ENCODE measurements around the gene KLHDC1. TPM values are rescaled to one million over a fixed set of nuclear protein-coding genes. Genes with fewer than 3 reads are reported as not detected.
"Not testable (repeated sequence)": the region's sequence is repeated elsewhere in the genome, so short reads cannot be mapped to it uniquely, and the experiment has no call there.

The KLHDC1 gene
- total RNA-seq, 2 experiments from 2014 or later = 0.25 TPM; not detected in 1

DNA sequence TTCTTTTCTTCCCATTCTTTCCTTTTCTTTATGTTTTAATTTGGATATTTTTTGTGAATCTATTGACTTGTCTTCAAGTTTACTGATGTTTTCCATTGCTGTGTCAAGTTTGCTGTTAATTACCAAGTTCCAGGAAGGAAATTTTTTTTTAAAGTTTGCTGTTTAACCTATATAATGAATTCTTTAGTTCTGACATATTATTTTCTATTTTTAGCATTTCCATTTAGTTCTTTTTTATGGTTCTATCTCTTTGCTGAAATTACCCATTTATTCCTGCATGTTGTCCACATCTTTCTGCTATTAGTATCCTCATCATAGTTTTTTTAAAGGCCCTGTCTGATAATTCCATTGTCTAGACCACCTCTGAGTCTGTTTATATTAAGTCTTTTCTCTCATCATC, 27.8 kb downstream of the KLHDC1 start:
- no peak for TF ChIP-seq EZH2phosphoT487 (IDR thresholded peaks at IDR 0.05; ENCODE audit: borderline replicate concordance, low read depth, low read length)
- TF ChIP-seq CTCF (conservative IDR thresholded peaks at IDR 0.05; ENCODE audit: low read length) = no peak
- H2AFZ ChIP-seq (ENCODE audit: low read length) = no peak overlapping the region
- H4K20me1 ChIP-seq (ENCODE audit: insufficient read depth, low read length) = no peaks in the 10 kb centered on the region
- DNase-seq (ENCODE audit: low spot score) = no peak
- BruUV-seq (replicated peaks) = no TSS peak
- H3K4me2 ChIP-seq (ENCODE audit: low read length) = no peak overlapping the region
- H3K4me1 ChIP-seq (ENCODE audit: insufficient read depth, low read length, poor library complexity, severe bottlenecking) = no peaks in the 10 kb centered on the region
- H3K4me3 ChIP-seq (ENCODE audit: low read depth, low read length, poor library complexity, severe bottlenecking) = no peak overlapping the region
- H3K9me2 ChIP-seq (ENCODE audit: insufficient read depth, low read length) = no peaks in the 10 kb centered on the region
- no peaks in the 10 kb centered on the region for H3K36me3 ChIP-seq (ENCODE audit: insufficient read depth, low read length)
- CTCF ChIA-PET (ENCODE audit: unreplicated experiment) = no interaction called here
- H3K27ac ChIP-seq (ENCODE audit: low read depth, low read length, poor library complexity, severe bottlenecking) = no peak overlapping the region
- intact Hi-C loops (cut with micrococcal nuclease; ENCODE audit: unreplicated experiment) = no loop called here
- POLR2A ChIA-PET = no interaction called here
- H3K9me3 ChIP-seq (ENCODE audit: low read length) = no peaks in the 10 kb centered on the region; the same call in 1 of the 2 replicates
- no peaks in the 10 kb centered on the region for H3K79me2 ChIP-seq (ENCODE audit: insufficient read depth, low read depth, low read length)

- H3K9me3 ChIP-seq (ENCODE audit: low read length); H3K36me3 ChIP-seq (ENCODE audit: insufficient read depth, low read length); H3K4me1 ChIP-seq (ENCODE audit: insufficient read depth, low read length, poor library complexity, severe bottlenecking); H3K79me2 ChIP-seq (ENCODE audit: insufficient read depth, low read depth, low read length); H2AFZ ChIP-seq (ENCODE audit: low read length); CTCF ChIA-PET (ENCODE audit: unreplicated experiment); DNase-seq (ENCODE audit: low spot score); H4K20me1 ChIP-seq (ENCODE audit: insufficient read depth, low read length); H3K9me2 ChIP-seq (ENCODE audit: insufficient read depth, low read length); H3K4me3 ChIP-seq (ENCODE audit: low read depth, low read length, poor library complexity, severe bottlenecking); H3K27ac ChIP-seq (ENCODE audit: low read depth, low read length, poor library complexity, severe bottlenecking); H3K4me2 ChIP-seq (ENCODE audit: low read length); intact Hi-C loops (cut with micrococcal nuclease; ENCODE audit: unreplicated experiment); BruUV-seq (replicated peaks): not testable (repeated sequence)
- POLR2A ChIA-PET = interaction anchor here (1.5 kb wide), 1 partner anchor 9 kb away, joined by 3 read pairs; no protein-coding TSS in a partner anchor
These were observed 29.0 kb downstream of the KLHDC1 start for GRCh38 chr14:49721733-49722435.

GRCh38 chr14:49727171-49727570, 34.3 kb downstream of the KLHDC1 start:
- no peak overlapping the region for H3K27ac ChIP-seq (ENCODE audit: low read depth, low read length, poor library complexity, severe bottlenecking)
- no peak overlapping the region for H2AFZ ChIP-seq (ENCODE audit: low read length)
- no peak overlapping the region for H3K4me3 ChIP-seq (ENCODE audit: low read depth, low read length, poor library complexity, severe bottlenecking)
- no peaks in the 10 kb centered on the region for H3K36me3 ChIP-seq (ENCODE audit: insufficient read depth, low read length)
- H3K9me3 ChIP-seq (ENCODE audit: low read length) = no peaks in the 10 kb centered on the region
- no peaks in the 10 kb centered on the region for H3K79me2 ChIP-seq (ENCODE audit: insufficient read depth, low read depth, low read length)
- no peaks in the 10 kb centered on the region for H3K4me1 ChIP-seq (ENCODE audit: insufficient read depth, low read length, poor library complexity, severe bottlenecking)
- H4K20me1 ChIP-seq (ENCODE audit: insufficient read depth, low read length) = no peaks in the 10 kb centered on the region
- intact Hi-C loops (cut with micrococcal nuclease; ENCODE audit: unreplicated experiment) = no loop called here
- TF ChIP-seq CTCF (conservative IDR thresholded peaks at IDR 0.05; ENCODE audit: low read length) = no peak
- no peak for TF ChIP-seq EZH2phosphoT487 (IDR thresholded peaks at IDR 0.05; ENCODE audit: borderline replicate concordance, low read depth, low read length)
- no peaks in the 10 kb centered on the region for H3K9me2 ChIP-seq (ENCODE audit: insufficient read depth, low read length)
- ChIA-PET POLR2A (no interaction called here), CTCF (ENCODE audit: unreplicated experiment) (no interaction called here)
- no peak overlapping the region for H3K4me2 ChIP-seq (ENCODE audit: low read length)
- DNase-seq (ENCODE audit: low spot score) = no peak
- BruUV-seq (replicated peaks) = no TSS peak
